Measurements from ENCODE around the gene PHACTR2. TPM values are rescaled to one million over a fixed set of nuclear protein-coding genes. Genes with fewer than 3 reads are reported as not detected.
"Not testable (repeated sequence)": the region's sequence is repeated elsewhere in the genome, so short reads cannot be mapped to it uniquely, and the experiment has no call there.

PHACTR2 gene
- total RNA-seq, 2 donors from 2014 or later: 17.9 to 35.6 TPM

GRCh38 chr6:143857651-143858050 lies 179.9 kb downstream of the PHACTR2 start:
- intact Hi-C loops (cut with DNase I): no loop called here
- Histone ChIP-seq H3K4me3 (no peak overlapping the region), H3K36me3 (replicated peaks in 1 of 2; ENCODE audit: insufficient read depth in 1 of 2, low read depth in 2 of 2) (peaks cover 0 to 43% of the 10 kb centered on the region in 2 donors), H3K27me3 (no peaks in the 10 kb centered on the region), H3K9me3 (no peaks in the 10 kb centered on the region), H3K4me1 (no peaks in the 10 kb centered on the region), H3K27ac (no peak overlapping the region)
- WGBS, 2 donors: 95 to 96% methylated on average over 5 of the region's 5 CpGs
- DNase-seq (no peak), ATAC-seq (no peak)
- TF ChIP-seq CTCF (IDR thresholded peaks at IDR 0.05) (no peak), POLR2A (IDR thresholded peaks at IDR 0.05) (no peak)

GRCh38 chr6:143859891-143860660 lies 182.3 kb downstream of the PHACTR2 start:
- intact Hi-C loops (cut with DNase I): no loop called here
- Histone ChIP-seq H3K9me3 (no peaks in the 10 kb centered on the region), H3K4me3 (no peak overlapping the region), H3K27ac (no peak overlapping the region), H3K36me3 (replicated peaks in 1 of 2; ENCODE audit: insufficient read depth in 1 of 2, low read depth in 2 of 2) (peaks cover 0 to 46% of the 10 kb centered on the region in 2 donors), H3K27me3 (no peaks in the 10 kb centered on the region), H3K4me1 (no peaks in the 10 kb centered on the region)
- DNase-seq: no peak
- TF ChIP-seq POLR2A (IDR thresholded peaks at IDR 0.05) (no peak), CTCF (IDR thresholded peaks at IDR 0.05) (no peak)
- ATAC-seq: no peak
- whole genome bisulfite sequencing, 2 donors: 87 to 96% methylated on average over 3 of the region's 3 CpGs

GRCh38 chr6:143863771-143864170 lies 186.0 kb downstream of the PHACTR2 start:
- no peaks in the 10 kb centered on the region for H3K9me3 ChIP-seq
- intact Hi-C loops (cut with DNase I): no loop called here
- no peaks in the 10 kb centered on the region for H3K27me3 ChIP-seq
- DNase-seq (no peak), ATAC-seq (no peak)
- no peaks in the 10 kb centered on the region for H3K4me1 ChIP-seq
- H3K36me3 ChIP-seq (replicated peaks in 1 of 2; ENCODE audit: insufficient read depth in 1 of 2, low read depth in 2 of 2): peaks cover 0 to 23% of the 10 kb centered on the region in 2 donors
- 91 to 94% methylated on average over 2 of the region's 2 CpGs for WGBS, 2 donors
- H3K4me3 ChIP-seq: no peak overlapping the region
- H3K27ac ChIP-seq: no peak overlapping the region
- TF ChIP-seq POLR2A (IDR thresholded peaks at IDR 0.05) (no peak), CTCF (IDR thresholded peaks at IDR 0.05) (no peak)

- Histone ChIP-seq H3K27ac (no peak within 1 kb of the TSS), H3K4me1 (no peaks in the 10 kb centered on the region), H3K36me3 (replicated peaks in 1 of 2; ENCODE audit: insufficient read depth in 1 of 2, low read depth in 2 of 2) (peaks cover 0 to 18% of the 10 kb centered on the region in 2 donors), H3K4me3 (no peak within 1 kb of the TSS), H3K27me3 (no peaks in the 10 kb centered on the region), H3K9me3 (no peaks in the 10 kb centered on the region)
- no peak for TF ChIP-seq POLR2A (IDR thresholded peaks at IDR 0.05)
- no peak for TF ChIP-seq CTCF (IDR thresholded peaks at IDR 0.05)
- intact Hi-C loops (cut with DNase I): no loop called here
- ATAC-seq (no peak), DNase-seq (no peak)
- WGBS, 2 donors: 85 to 90% methylated on average over 1 of the region's 1 CpG
Observed at GRCh38 chr6:143864234-143864633, 186.5 kb downstream of the PHACTR2 start, which contains the start of gene ZC2HC1B. Gene ZC2HC1B, plus strand, starts transcription at chr6:143864474. Its CDS starts 66 bp downstream, at chr6:143864540.

GRCh38 chr6:143867236-143867635 lies 189.5 kb downstream of the PHACTR2 start:
- Histone ChIP-seq H3K27me3 (no peaks in the 10 kb centered on the region), H3K9me3 (no peaks in the 10 kb centered on the region), H3K27ac (no peak overlapping the region), H3K36me3 (replicated peaks in 1 of 2; ENCODE audit: insufficient read depth in 1 of 2, low read depth in 2 of 2) (peaks cover 0 to 7% of the 10 kb centered on the region in 2 donors), H3K4me1 (no peaks in the 10 kb centered on the region), H3K4me3 (no peak overlapping the region)
- intact Hi-C loops (cut with DNase I): no loop called here
- ATAC-seq: no peak
- no peak for DNase-seq
- no peak for TF ChIP-seq CTCF (IDR thresholded peaks at IDR 0.05)
- TF ChIP-seq POLR2A (IDR thresholded peaks at IDR 0.05): no peak

GRCh38 chr6:143868808-143869207 lies 191.0 kb downstream of the PHACTR2 start:
- H3K9me3 ChIP-seq; H3K4me3 ChIP-seq; H3K36me3 ChIP-seq (replicated peaks in 1 of 2; ENCODE audit: insufficient read depth in 1 of 2, low read depth in 2 of 2); H3K27ac ChIP-seq; DNase-seq; ATAC-seq; H3K27me3 ChIP-seq; H3K4me1 ChIP-seq; intact Hi-C loops (cut with DNase I): not testable (repeated sequence)
- WGBS, 2 donors: 86 to 87% methylated on average over 3 of the region's 3 CpGs

GRCh38 chr6:143871202-143871730 lies 193.5 kb downstream of the PHACTR2 start:
- DNase-seq; H3K27ac ChIP-seq; intact Hi-C loops (cut with DNase I); H3K4me1 ChIP-seq; ATAC-seq; H3K27me3 ChIP-seq; H3K36me3 ChIP-seq (replicated peaks in 1 of 2; ENCODE audit: insufficient read depth in 1 of 2, low read depth in 2 of 2); H3K9me3 ChIP-seq; H3K4me3 ChIP-seq: not testable (repeated sequence)
- WGBS, 2 donors: 80 to 86% methylated on average over 1 of the region's 1 CpG

Data from body of pancreas (tissue), 4 donors.